Psoas muscle (tissue), 8 donors: ENCODE measurements around the gene KCNB1. TPM values are rescaled to one million over a fixed set of nuclear protein-coding genes. Genes with fewer than 3 reads are reported as not detected.
A peak's percentile ranks its signal among the peaks of the same experiment; 100 is the strongest.

ENCODE experiments used
- ATAC-seq, 4 donors: fragments of 200-7000 bp; cut with Tn5 transposase; one replicate each; pipeline ENCODE4 v1.9.1; 2020; ENCODE audit warnings: moderate library complexity in 3 of 4, mild to moderate bottlenecking in 2 of 4
- DNase-seq, 2 donors: peaks; one replicate each; pipeline ENCODE4 v3.0.0-alpha.2; 2020
- H3K27ac ChIP-seq: fragments of 200-600 bp; one replicate; pipeline ENCODE4 v1.8.0; 2022
- H3K27me3 ChIP-seq, 3 donors: fragments of 200-600 bp in 1 of 3; one replicate each; pipeline versions ENCODE4 v1.6.1 to v1.8.0; 2013 to 2022; ENCODE audit warnings: low read length in 2 of 3, mild to moderate bottlenecking in 2 of 3, moderate library complexity in 1 of 3; ENCODE audit not compliant: insufficient read depth in 3 of 3
- H3K36me3 ChIP-seq, 2 donors: fragments of 200-600 bp in 1 of 2; one replicate each; pipeline versions ENCODE4 v1.6.1 to v1.8.0; 2013 to 2022; ENCODE audit warnings: low read depth in 1 of 2, mild to moderate bottlenecking in 1 of 2, moderate library complexity in 1 of 2; ENCODE audit not compliant: insufficient read depth in 1 of 2
- H3K4me1 ChIP-seq: fragments of 200-600 bp; one replicate; pipeline ENCODE4 v1.8.0; 2022
- H3K4me3 ChIP-seq: fragments of 200-600 bp; one replicate; pipeline ENCODE4 v1.8.0; 2022; ENCODE audit warnings: mild to moderate bottlenecking
- H3K9me3 ChIP-seq: fragments of 200-600 bp; one replicate; pipeline ENCODE4 v1.8.0; 2022
- WGBS, 3 donors: extraction: QIAGEN DNeasy Blood & Tissue Kit; methylation state at CpG; one replicate each; pipeline versions ENCODE4 v1.1.6 to v1.1.7; 2013; 5-methylcytosine and 5-hydroxymethylcytosine counted together
- intact Hi-C, 2 donors: fragments of 100-400 bp; cut with DNase I; formaldehyde crosslinking; loops; one replicate each; pipeline versions ENCODE4 v1.11.0 to v1.14.2; 2022
- polyA plus RNA-seq, 3 donors: library from polyadenylated mRNA; stranded (reverse); fragments of 200-250 nt; gene quantifications; one replicate each; pipeline ENCODE4 v1.2.3, GENCODE V29; 2013
- total RNA-seq, 4 donors: library from RNA; stranded (reverse); fragmentation: NEBNext Ultra II Directional in 2 of 4; extraction: Animal tissue kit (Norgen Biotek cat#: 25700) in 2 of 4; gene quantifications; one replicate each; pipeline versions ENCODE4 v1.2.1 to v1.2.4, GENCODE V29; 2021 to 2023
- TF ChIP-seq, protein P1 (sequence below): fragments of 200-600 bp; IDR thresholded peaks from one replicate; pipeline ENCODE4 v1.8.0; 2022; ENCODE audit warnings: antibody characterized with exemption
- donor health status: healthy with polysubstance abuse.
- donor health status: DM: no; HTN: no; CAD: no; lungs with moderate emphysema.
- donor health status: Bipolar disorder and iron deficiency.
- donor health status: healthy.
- donor health status: DM: yes; HTN: yes; CAD: no.
- donor health status: DM: no; HTN: no; CAD: no.
- donor health status: DM: no; HTN: no; CAD: no.
- donor health status: DM: yes; HTN: yes; CAD: no.

KCNB1 gene
- total and polyA plus RNA-seq, 7 donors: 1.8 to 44.0 (median 5.3) TPM

DNA sequence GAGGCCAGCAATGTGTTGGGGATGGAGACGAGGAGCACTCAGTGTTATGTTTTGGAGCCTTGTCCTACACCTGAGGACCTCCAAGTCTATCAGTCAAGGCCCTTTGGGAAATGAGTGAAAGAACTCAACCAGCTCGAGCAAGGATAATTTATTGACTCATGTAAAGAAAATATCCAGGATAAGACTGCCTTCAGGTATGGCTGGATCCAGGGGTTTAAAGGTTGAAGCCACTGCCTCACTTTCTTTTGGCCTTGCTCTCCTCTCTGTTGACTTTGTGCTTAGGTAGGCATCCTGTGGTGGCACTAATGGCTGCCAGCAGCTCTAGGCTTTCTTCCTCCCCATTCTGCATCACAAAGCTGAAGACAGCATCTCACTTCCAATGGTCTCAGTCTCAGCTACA is 138.3 kb downstream of the KCNB1 start:
- ATAC-seq: no peak
- intact Hi-C loops: no loop called here
- no peaks in the 10 kb centered on the region for H3K27me3 ChIP-seq
- H3K27ac ChIP-seq: peak overlapping the region; percentile 89
- peaks cover 33% of the 10 kb centered on the region for H3K4me1 ChIP-seq
- H3K36me3 ChIP-seq: no peaks in the 10 kb centered on the region
- 80 to 86% (median 81%) methylated on average over 2 of the region's 2 CpGs for WGBS, 3 donors
- H3K4me3 ChIP-seq: no peak overlapping the region
- TF ChIP-seq, protein P1, sequence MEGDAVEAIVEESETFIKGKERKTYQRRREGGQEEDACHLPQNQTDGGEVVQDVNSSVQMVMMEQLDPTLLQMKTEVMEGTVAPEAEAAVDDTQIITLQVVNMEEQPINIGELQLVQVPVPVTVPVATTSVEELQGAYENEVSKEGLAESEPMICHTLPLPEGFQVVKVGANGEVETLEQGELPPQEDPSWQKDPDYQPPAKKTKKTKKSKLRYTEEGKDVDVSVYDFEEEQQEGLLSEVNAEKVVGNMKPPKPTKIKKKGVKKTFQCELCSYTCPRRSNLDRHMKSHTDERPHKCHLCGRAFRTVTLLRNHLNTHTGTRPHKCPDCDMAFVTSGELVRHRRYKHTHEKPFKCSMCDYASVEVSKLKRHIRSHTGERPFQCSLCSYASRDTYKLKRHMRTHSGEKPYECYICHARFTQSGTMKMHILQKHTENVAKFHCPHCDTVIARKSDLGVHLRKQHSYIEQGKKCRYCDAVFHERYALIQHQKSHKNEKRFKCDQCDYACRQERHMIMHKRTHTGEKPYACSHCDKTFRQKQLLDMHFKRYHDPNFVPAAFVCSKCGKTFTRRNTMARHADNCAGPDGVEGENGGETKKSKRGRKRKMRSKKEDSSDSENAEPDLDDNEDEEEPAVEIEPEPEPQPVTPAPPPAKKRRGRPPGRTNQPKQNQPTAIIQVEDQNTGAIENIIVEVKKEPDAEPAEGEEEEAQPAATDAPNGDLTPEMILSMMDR: no peak
- no peaks in the 10 kb centered on the region for H3K9me3 ChIP-seq
- DNase-seq: no peak

DNA sequence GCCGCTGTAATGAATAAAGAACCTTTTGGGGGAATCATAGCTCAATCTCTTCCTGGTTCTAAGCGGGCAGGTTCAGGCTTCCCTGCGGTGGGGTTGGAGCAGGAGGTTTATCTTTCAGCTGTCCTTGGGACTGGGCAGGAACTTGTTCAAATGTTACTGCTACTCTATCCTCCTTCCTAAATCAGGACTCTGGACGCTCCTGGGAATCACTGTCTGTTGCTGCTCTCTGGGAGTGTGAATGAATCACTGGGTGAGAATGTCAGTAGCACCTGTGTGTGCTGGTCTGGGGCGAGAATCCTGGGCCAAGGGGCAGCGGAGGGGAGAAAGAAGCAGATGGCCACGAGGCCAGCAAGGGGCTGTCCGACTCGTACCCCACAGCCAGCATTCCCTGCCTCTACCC is 139.2 kb downstream of the KCNB1 start:
- DNase-seq (no peak), ATAC-seq (peak; percentile 46 to 72 (median 64))
- no peaks in the 10 kb centered on the region for H3K9me3 ChIP-seq
- intact Hi-C loops: no loop called here
- TF ChIP-seq, protein P1: no peak
- no peak overlapping the region for H3K4me3 ChIP-seq
- peak overlapping the region; percentile 89 for H3K27ac ChIP-seq
- H3K36me3 ChIP-seq: no peaks in the 10 kb centered on the region
- WGBS, 3 donors: 20 to 29% (median 28%) methylated on average over 9 of the region's 9 CpGs
- no peaks in the 10 kb centered on the region for H3K27me3 ChIP-seq
- H3K4me1 ChIP-seq: peaks cover 33% of the 10 kb centered on the region

DNA sequence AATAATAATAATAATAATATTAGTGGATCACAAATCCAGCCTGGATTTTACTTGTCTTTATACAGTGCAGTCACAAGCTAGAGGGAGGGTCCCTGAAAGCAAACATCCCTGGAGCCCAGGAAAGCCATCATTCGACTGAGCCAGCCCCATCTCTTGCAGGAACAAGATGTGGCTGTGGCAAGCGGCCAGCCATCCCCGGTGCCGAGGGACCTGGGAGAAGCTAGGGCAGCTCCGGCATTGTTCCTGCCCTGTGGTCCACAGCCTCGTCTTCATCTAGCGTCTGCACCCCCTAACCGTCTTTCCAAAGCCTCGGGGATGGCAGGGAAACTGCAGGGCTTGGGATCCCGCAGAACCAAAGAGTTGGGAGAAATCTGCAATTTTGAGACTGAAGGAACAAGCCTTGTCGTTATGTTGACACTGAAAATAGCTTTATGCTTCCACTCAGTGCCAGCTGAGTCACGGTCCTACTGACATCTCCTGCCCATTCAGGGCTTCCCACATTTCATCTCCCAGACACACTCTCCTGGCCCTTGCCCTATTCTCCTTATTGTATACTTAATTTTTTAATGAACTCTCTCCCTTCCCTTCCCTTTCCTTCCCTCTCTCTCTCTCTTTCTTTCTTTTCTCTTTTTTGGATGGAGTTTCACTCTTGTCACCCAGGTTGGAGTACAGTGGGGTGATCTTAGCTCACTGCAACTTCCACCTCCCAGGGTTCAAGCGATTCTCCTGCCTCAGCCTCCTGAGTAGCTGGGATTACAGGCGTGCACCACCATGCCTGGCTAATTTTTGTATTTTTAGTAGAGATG is 142.1 kb downstream of the KCNB1 start:
- Histone ChIP-seq H3K36me3 (no peaks in the 10 kb centered on the region), H3K4me1 (peaks cover 24% of the 10 kb centered on the region), H3K27me3 (no peaks in the 10 kb centered on the region), H3K27ac (peak overlapping the region; percentile 58), H3K4me3 (no peak overlapping the region), H3K9me3 (no peaks in the 10 kb centered on the region)
- WGBS, 3 donors: 43 to 61% (median 46%) methylated on average over 14 of the region's 14 CpGs
- ATAC-seq (peak in 1 of 4 donors; percentile 50), DNase-seq (peak; percentile 45 to 71)
- TF ChIP-seq, protein P1: no peak
- intact Hi-C loops: no loop called here

GRCh38 chr20:49339123-49339522 is 143.3 kb downstream of the KCNB1 start:
- intact Hi-C loops: loop anchor here in 1 of 2 donors (10.0 kb wide), 1 partner anchor 546 kb away; no protein-coding TSS in a partner anchor
- ATAC-seq (no peak), DNase-seq (no peak)
- Histone ChIP-seq H3K36me3 (no peaks in the 10 kb centered on the region), H3K27me3 (no peaks in the 10 kb centered on the region), H3K9me3 (no peaks in the 10 kb centered on the region), H3K27ac (peak overlapping the region; percentile 13), H3K4me3 (no peak overlapping the region), H3K4me1 (peaks cover 14% of the 10 kb centered on the region)
- TF ChIP-seq, protein P1: no peak
- 54 to 58% (median 55%) methylated on average over 9 of the region's 9 CpGs for WGBS, 3 donors
